ENCODE data around the gene CD163.

DNA sequence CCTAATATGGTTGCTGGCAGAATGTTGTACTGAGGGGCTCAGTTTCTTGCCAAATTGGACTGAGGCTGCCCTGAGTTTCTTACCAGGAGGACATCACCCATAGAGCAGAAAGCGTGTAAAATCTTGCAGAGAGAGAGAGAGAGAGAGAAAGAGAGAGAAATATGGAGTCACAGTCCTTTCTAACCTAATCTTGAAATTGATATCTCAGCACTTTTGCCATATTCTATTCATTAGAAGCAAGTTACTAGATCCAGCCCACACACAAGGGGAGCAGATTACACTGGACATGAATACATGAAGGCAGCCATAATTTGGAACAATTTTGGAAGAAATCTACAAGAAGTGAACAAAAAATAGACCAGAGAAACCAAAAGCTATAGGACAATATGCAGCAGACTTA is 55.5 kb downstream of the CD163 start:
- TF ChIP-seq, protein P1, sequence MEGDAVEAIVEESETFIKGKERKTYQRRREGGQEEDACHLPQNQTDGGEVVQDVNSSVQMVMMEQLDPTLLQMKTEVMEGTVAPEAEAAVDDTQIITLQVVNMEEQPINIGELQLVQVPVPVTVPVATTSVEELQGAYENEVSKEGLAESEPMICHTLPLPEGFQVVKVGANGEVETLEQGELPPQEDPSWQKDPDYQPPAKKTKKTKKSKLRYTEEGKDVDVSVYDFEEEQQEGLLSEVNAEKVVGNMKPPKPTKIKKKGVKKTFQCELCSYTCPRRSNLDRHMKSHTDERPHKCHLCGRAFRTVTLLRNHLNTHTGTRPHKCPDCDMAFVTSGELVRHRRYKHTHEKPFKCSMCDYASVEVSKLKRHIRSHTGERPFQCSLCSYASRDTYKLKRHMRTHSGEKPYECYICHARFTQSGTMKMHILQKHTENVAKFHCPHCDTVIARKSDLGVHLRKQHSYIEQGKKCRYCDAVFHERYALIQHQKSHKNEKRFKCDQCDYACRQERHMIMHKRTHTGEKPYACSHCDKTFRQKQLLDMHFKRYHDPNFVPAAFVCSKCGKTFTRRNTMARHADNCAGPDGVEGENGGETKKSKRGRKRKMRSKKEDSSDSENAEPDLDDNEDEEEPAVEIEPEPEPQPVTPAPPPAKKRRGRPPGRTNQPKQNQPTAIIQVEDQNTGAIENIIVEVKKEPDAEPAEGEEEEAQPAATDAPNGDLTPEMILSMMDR (IDR thresholded peaks at IDR 0.05; ENCODE audit: insufficient read depth, low read depth, low read length), result no peak
- TF ChIP-seq EZH2 (IDR thresholded peaks at IDR 0.05; ENCODE audit: insufficient read depth, low read length), result no peak

All from astrocyte (in vitro differentiated cells and primary cell).